ENCODE data around the gene FGFR2. TPM values are rescaled to one million over a fixed set of nuclear protein-coding genes. Genes with fewer than 3 reads are reported as not detected.

Gene FGFR2
- polyA plus RNA-seq, 4 donors: 86.5 to 107 (median 104) TPM

- no peak for DNase-seq (ENCODE audit: low read depth in 4 of 4, low spot score in 3 of 4)
Observed at GRCh38 chr10:121611393-121612159, 13.3 kb upstream of the FGFR2 start.

GRCh38 chr10:121610798-121611323 is 12.6 kb upstream of the FGFR2 start:
- no peak for DNase-seq (ENCODE audit: low read depth in 4 of 4, low spot score in 3 of 4)

- DNase-seq (ENCODE audit: low read depth in 4 of 4, low spot score in 3 of 4): no peak
Observed at GRCh38 chr10:121609426-121610380, 11.5 kb upstream of the FGFR2 start.

GRCh38 chr10:121608469-121609190 is 10.4 kb upstream of the FGFR2 start:
- DNase-seq (ENCODE audit: low read depth in 4 of 4, low spot score in 3 of 4): peak in 1 of 4 donors; percentile 51

- DNase-seq (ENCODE audit: low read depth in 4 of 4, low spot score in 3 of 4): no peak
Observed at GRCh38 chr10:121607310-121608055, 9.2 kb upstream of the FGFR2 start.

- no peak for DNase-seq (ENCODE audit: low read depth in 4 of 4, low spot score in 3 of 4)
Observed at GRCh38 chr10:121605708-121606107, 7.5 kb upstream of the FGFR2 start.

- DNase-seq (ENCODE audit: low read depth in 4 of 4, low spot score in 3 of 4): no peak
Observed at GRCh38 chr10:121601458-121601857, 3.2 kb upstream of the FGFR2 start.

- DNase-seq (ENCODE audit: low read depth in 4 of 4, low spot score in 3 of 4): no peak
Observed at GRCh38 chr10:121600611-121601010, 2.4 kb upstream of the FGFR2 start.

GRCh38 chr10:121599947-121600346 is 1.7 kb upstream of the FGFR2 start:
- DNase-seq (ENCODE audit: low read depth in 4 of 4, low spot score in 3 of 4): no peak

- DNase-seq (ENCODE audit: low read depth in 4 of 4, low spot score in 3 of 4): no peak
Observed at GRCh38 chr10:121597504-121598262, 561 bp downstream of the FGFR2 start.

- no peak for DNase-seq (ENCODE audit: low read depth in 4 of 4, low spot score in 3 of 4)
Observed at GRCh38 chr10:121596689-121597503, 1.3 kb downstream of the FGFR2 start.

GRCh38 chr10:121595806-121596688 is 2.2 kb downstream of the FGFR2 start:
- DNase-seq (ENCODE audit: low read depth in 4 of 4, low spot score in 3 of 4): no peak

- no peak for DNase-seq (ENCODE audit: low read depth in 4 of 4, low spot score in 3 of 4)
Observed at GRCh38 chr10:121595351-121595805, 2.9 kb downstream of the FGFR2 start.

GRCh38 chr10:121594623-121595350 is 3.5 kb downstream of the FGFR2 start:
- no peak for DNase-seq (ENCODE audit: low read depth in 4 of 4, low spot score in 3 of 4)

GRCh38 chr10:121594076-121594475 is 4.2 kb downstream of the FGFR2 start:
- DNase-seq (ENCODE audit: low read depth in 4 of 4, low spot score in 3 of 4): no peak

- DNase-seq (ENCODE audit: low read depth in 4 of 4, low spot score in 3 of 4): no peak
Observed at GRCh38 chr10:121593281-121594075, 4.8 kb downstream of the FGFR2 start.

Data from right renal pelvis (tissue), 4 donors.